Duodenal mucosa (tissue), 2 donors: ENCODE data around the gene UBE2F.

Source experiments
- H3K27ac ChIP-seq: one replicate; pipeline ENCODE4 v1.7.0; 2013; ENCODE audit warnings: low read depth, low read length
- H3K27me3 ChIP-seq, 2 donors: one replicate each; pipeline ENCODE4 v1.7.0; 2013; ENCODE audit warnings: low read length in 2 of 2, control low read depth in 1 of 2; ENCODE audit not compliant: insufficient read depth in 2 of 2, control insufficient read depth in 1 of 2
- H3K36me3 ChIP-seq, 2 donors: one replicate each; pipeline ENCODE4 v1.7.0; 2013; ENCODE audit warnings: low read length in 2 of 2, control low read depth in 1 of 2; ENCODE audit not compliant: insufficient read depth in 2 of 2, control insufficient read depth in 1 of 2
- H3K4me1 ChIP-seq, 2 donors: one replicate each; pipeline ENCODE4 v1.7.0; 2013; ENCODE audit warnings: low read length in 2 of 2, control low read depth in 1 of 2; ENCODE audit not compliant: insufficient read depth in 2 of 2, control insufficient read depth in 1 of 2
- H3K4me3 ChIP-seq, 2 donors: one replicate each; pipeline ENCODE4 v1.7.0; 2013; ENCODE audit warnings: low read length in 2 of 2, low read depth in 1 of 2
- H3K9ac ChIP-seq, 2 donors: one replicate each; pipeline ENCODE4 v1.7.0; 2013; ENCODE audit warnings: low read length in 2 of 2, low read depth in 1 of 2
- H3K9me3 ChIP-seq, 2 donors: one replicate each; pipeline ENCODE4 v1.7.0; 2013; ENCODE audit warnings: low read length in 2 of 2, control low read depth in 1 of 2; ENCODE audit not compliant: control insufficient read depth in 1 of 2

UBE2F gene, protein sequence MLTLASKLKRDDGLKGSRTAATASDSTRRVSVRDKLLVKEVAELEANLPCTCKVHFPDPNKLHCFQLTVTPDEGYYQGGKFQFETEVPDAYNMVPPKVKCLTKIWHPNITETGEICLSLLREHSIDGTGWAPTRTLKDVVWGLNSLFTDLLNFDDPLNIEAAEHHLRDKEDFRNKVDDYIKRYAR

DNA sequence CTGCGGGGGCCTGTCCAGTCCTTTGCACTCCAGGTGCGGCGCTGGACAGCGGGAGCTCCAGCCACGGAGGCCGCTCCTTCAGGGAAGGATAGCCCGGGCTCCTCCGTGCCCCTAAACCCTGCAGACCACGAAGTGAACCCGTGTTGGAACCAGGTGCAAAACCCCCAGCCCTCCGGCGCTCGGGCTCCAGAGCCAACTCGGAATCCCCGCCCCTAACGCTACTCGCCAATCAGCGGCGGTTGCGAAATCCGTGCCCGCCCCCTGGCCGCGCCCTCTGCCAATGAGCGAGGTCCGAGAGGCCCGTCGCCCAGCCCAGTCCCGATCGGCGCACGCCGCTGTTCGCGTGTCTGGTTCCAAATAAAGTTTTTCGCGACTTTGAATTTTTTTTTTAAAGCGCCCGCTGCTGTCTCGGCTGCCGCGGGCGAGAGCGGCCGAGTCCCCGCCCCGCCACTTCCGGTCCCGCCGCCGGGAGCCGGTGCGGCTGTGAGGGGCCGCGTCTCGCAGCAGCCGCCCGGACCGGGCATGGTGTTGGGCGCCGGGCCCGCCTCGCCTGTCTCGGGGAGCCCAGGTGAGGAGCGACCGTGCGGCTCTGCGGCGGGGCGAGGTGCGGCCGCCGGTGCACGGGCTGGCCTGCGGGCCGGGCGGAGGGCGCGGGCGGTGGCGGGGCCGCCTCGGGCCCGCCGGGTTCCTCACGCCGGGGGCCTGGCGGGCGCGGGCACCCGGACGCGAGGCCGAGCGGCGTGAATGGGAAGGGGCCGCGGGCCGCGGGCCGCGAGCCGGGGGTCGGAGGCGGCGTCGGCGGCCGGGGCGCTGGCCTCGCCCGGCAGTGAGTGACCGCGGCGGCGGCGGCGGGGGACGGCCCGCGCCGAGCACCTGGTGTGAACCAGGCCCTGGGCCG lies at the start of gene UBE2F:
Gene UBE2F, plus strand, starts transcription at position 450 of the 898 bp plus-strand sequence. CDS start 6,094 bp downstream, outside the sequence.
- Histone ChIP-seq H3K4me1 (peaks cover 26 to 33% of the 10 kb centered on the region in 2 donors), H3K9me3 (peaks cover 5 to 13% of the 10 kb centered on the region in 2 donors)

GRCh38 chr2:237917696-237918374 lies 49.0 kb upstream of the UBE2F start:
- H3K4me3 ChIP-seq = no peak overlapping the region
- H3K4me1 ChIP-seq = peaks cover 0 to 6% of the 10 kb centered on the region in 2 donors
- H3K9me3 ChIP-seq = no peaks in the 10 kb centered on the region
- no peaks in the 10 kb centered on the region for H3K27me3 ChIP-seq
- no peaks in the 10 kb centered on the region for H3K36me3 ChIP-seq
- no peak overlapping the region for H3K27ac ChIP-seq
- H3K9ac ChIP-seq = no peak overlapping the region

More for the DNA sequence above, at the start of gene UBE2F:
- Histone ChIP-seq H3K27me3 (no peaks in the 10 kb centered on the region), H3K27ac (peak within 1 kb of the TSS; percentile 63), H3K36me3 (no peaks in the 10 kb centered on the region), H3K4me3 (peak within 1 kb of the TSS; percentile 81 to 86), H3K9ac (peak within 1 kb of the TSS; percentile 77)

- no peaks in the 10 kb centered on the region for H3K36me3 ChIP-seq
- no peak overlapping the region for H3K9ac ChIP-seq
- H3K4me1 ChIP-seq = peaks cover 0 to 13% of the 10 kb centered on the region in 2 donors
- H3K27ac ChIP-seq = no peak overlapping the region
- no peak overlapping the region for H3K4me3 ChIP-seq
- no peaks in the 10 kb centered on the region for H3K27me3 ChIP-seq
- no peaks in the 10 kb centered on the region for H3K9me3 ChIP-seq
Measured at GRCh38 chr2:237919593-237919992, 47.2 kb upstream of the UBE2F start.

DNA sequence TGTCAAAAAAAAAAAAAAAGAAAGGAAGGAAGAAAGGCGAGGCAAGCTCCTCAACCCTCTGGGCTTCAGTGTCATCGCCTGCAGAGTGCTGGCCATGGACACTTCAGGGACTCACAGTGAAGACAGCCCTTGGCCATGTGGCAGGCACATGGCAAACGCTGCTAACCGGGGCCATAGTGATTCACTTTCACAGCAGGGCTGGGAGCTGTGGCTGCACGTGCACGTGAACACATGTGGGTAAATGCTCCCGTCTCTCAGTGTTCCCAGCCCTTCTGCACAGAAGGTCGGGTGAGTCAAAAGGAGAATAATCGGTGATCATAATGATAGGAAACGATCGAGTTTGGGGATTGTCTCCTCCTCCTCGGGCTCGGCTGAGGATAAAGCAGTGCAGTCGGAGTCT lies 46.1 kb upstream of the UBE2F start:
- Histone ChIP-seq H3K27ac (no peak overlapping the region), H3K9ac (no peak overlapping the region), H3K4me1 (peaks cover 0 to 13% of the 10 kb centered on the region in 2 donors), H3K4me3 (no peak overlapping the region), H3K36me3 (no peaks in the 10 kb centered on the region), H3K27me3 (no peaks in the 10 kb centered on the region), H3K9me3 (no peaks in the 10 kb centered on the region)

GRCh38 chr2:237921967-237922492 lies 44.8 kb upstream of the UBE2F start:
- H3K36me3 ChIP-seq = no peaks in the 10 kb centered on the region
- peaks cover 0 to 13% of the 10 kb centered on the region in 2 donors for H3K4me1 ChIP-seq
- no peaks in the 10 kb centered on the region for H3K9me3 ChIP-seq
- no peaks in the 10 kb centered on the region for H3K27me3 ChIP-seq
- H3K27ac ChIP-seq = no peak overlapping the region
- H3K9ac ChIP-seq = no peak overlapping the region
- peak overlapping the region in 1 of 2 donors; percentile 73 for H3K4me3 ChIP-seq

GRCh38 chr2:237922641-237923361 lies 44.0 kb upstream of the UBE2F start:
- H3K4me1 ChIP-seq = peaks cover 0 to 13% of the 10 kb centered on the region in 2 donors
- no peaks in the 10 kb centered on the region for H3K36me3 ChIP-seq
- H3K9ac ChIP-seq = peak overlapping the region; percentile 39 to 78
- no peaks in the 10 kb centered on the region for H3K27me3 ChIP-seq
- no peak overlapping the region for H3K27ac ChIP-seq
- no peaks in the 10 kb centered on the region for H3K9me3 ChIP-seq
- H3K4me3 ChIP-seq = peak overlapping the region; percentile 61 to 73

DNA sequence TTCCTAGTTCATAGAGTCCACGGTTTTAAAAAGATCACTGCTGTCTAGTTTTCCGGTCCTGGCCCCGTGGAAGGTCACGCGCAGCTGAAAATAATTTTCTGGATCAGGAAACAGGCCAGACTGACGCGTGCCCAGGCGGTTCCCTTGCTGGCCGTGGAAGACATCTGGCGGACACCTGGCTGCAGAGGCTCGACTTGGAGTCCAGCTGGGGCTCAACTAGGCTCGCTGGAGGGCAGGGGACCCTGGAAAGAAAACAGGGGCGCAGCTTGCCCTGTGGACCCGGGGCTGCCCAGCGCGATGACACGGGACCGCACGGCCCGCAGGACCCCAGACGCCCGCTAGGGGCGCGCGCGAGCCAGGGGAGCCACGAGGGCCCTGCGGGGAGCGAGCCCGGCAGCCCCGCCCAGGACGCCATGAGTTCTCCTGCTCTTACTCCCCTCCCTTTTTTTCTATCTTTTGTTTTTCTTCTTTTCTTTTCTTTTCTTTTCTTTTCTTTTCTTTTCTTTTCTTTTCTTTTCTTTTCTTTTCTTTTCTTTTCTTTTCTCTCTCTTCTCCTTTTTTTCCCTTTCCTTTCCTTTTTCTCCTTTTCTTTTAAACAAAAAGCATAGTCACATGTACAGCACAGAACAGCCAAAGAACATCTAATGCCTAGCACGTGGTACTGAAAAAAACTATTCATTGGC lies 43.2 kb upstream of the UBE2F start:
- no peaks in the 10 kb centered on the region for H3K9me3 ChIP-seq
- no peaks in the 10 kb centered on the region for H3K36me3 ChIP-seq
- H3K9ac ChIP-seq = peak overlapping the region; percentile 39 to 78
- peak overlapping the region; percentile 61 to 73 for H3K4me3 ChIP-seq
- H3K4me1 ChIP-seq = peaks cover 0 to 13% of the 10 kb centered on the region in 2 donors
- H3K27me3 ChIP-seq = no peaks in the 10 kb centered on the region
- peak overlapping the region; percentile 30 for H3K27ac ChIP-seq

DNA sequence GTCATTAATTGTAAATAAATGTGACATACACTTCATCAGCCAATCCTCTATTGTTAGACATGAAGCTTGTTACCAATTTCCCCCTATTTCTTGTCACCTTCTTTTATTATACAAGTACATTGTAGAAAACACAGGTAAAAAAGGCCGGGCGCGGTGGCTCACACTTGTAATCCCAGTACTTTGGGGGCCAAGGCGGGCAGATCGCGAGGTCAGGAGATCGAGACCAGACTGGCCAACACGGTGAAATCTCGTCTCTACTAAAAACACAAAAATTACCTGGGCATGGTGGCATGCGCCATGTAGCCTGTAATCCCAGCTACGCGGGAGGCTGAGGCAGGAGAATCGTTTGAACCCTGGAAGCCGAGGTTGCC lies 42.7 kb upstream of the UBE2F start:
- H3K4me1 ChIP-seq = peaks cover 0 to 13% of the 10 kb centered on the region in 2 donors
- H3K27ac ChIP-seq = no peak overlapping the region
- no peaks in the 10 kb centered on the region for H3K9me3 ChIP-seq
- H3K9ac ChIP-seq = no peak overlapping the region
- no peaks in the 10 kb centered on the region for H3K36me3 ChIP-seq
- no peaks in the 10 kb centered on the region for H3K27me3 ChIP-seq
- H3K4me3 ChIP-seq = no peak overlapping the region

- peaks cover 0 to 20% of the 10 kb centered on the region in 2 donors for H3K4me1 ChIP-seq
- H3K36me3 ChIP-seq = no peaks in the 10 kb centered on the region
- H3K9me3 ChIP-seq = peaks cover 0 to 2% of the 10 kb centered on the region in 2 donors
- H3K9ac ChIP-seq = no peak overlapping the region
- no peak overlapping the region for H3K4me3 ChIP-seq
- no peaks in the 10 kb centered on the region for H3K27me3 ChIP-seq
- H3K27ac ChIP-seq = no peak overlapping the region
Measured at GRCh38 chr2:237927135-237927534, 39.7 kb upstream of the UBE2F start.
